Suprapubic skin (tissue), 4 donors: Measurements from ENCODE around the gene MMP17. TPM values are rescaled to one million over a fixed set of nuclear protein-coding genes. Genes with fewer than 3 reads are reported as not detected.
A peak's percentile ranks its signal among the peaks of the same experiment; 100 is the strongest.
"Not testable (repeated sequence)": the region's sequence is repeated elsewhere in the genome, so short reads cannot be mapped to it uniquely, and the experiment has no call there.

Source experiments
- DNase-seq, 2 donors: peaks; one replicate each; pipeline ENCODE4 v3.0.0-alpha.2; 2019; ENCODE audit warnings: low spot score in 2 of 2
- H3K27ac ChIP-seq: fragments of 200-600 bp; sonication (generic); one replicate; pipeline ENCODE4 v1.5.1; 2019
- H3K27me3 ChIP-seq: fragments of 200-600 bp; sonication (generic); one replicate; pipeline ENCODE4 v1.5.1; 2019
- H3K36me3 ChIP-seq: fragments of 200-600 bp; sonication (generic); one replicate; pipeline ENCODE4 v1.5.1; 2019
- H3K4me1 ChIP-seq: fragments of 200-600 bp; sonication (generic); one replicate; pipeline ENCODE4 v1.5.1; 2019
- H3K4me3 ChIP-seq: fragments of 200-600 bp; sonication (generic); one replicate; pipeline ENCODE4 v1.5.1; 2019; ENCODE audit warnings: mild to moderate bottlenecking
- H3K9me3 ChIP-seq: fragments of 200-600 bp; sonication (generic); one replicate; pipeline ENCODE4 v1.5.1; 2019
- EP300 ChIP-seq: sonication (generic); formaldehyde crosslinking; IDR thresholded peaks from one replicate; pipeline ENCODE4 v1.6.1; 2017; ENCODE audit warnings: antibody characterized with exemption
- POLR2A ChIP-seq, 2 donors: fragments of 450-650 bp; IDR thresholded peaks; one replicate each; pipeline ENCODE4 v1.6.1; 2017; ENCODE audit warnings: antibody characterized with exemption in 2 of 2, mild to moderate bottlenecking in 2 of 2, moderate library complexity in 2 of 2
- POLR2AphosphoS5 ChIP-seq, 3 donors: sonication (generic); formaldehyde crosslinking; IDR thresholded peaks; one replicate each; pipeline ENCODE4 v1.6.1; 2017; ENCODE audit warnings: antibody characterized with exemption in 3 of 3
- WGBS: methylation state at CpG from one replicate; pipeline ENCODE4 v1.1.5; 2018; 5-methylcytosine and 5-hydroxymethylcytosine counted together
- total RNA-seq, 4 donors: library from RNA; depleted of rRNA; stranded (reverse); fragments of >200 nt; gene quantifications; one replicate each; pipeline ENCODE4 v1.1.0, GENCODE V29; 2016
- TF ChIP-seq, protein P1 (sequence below), 2 donors: fragments of 200-600 bp in 1 of 2; fragments of 450-650 bp in 1 of 2; sonication (generic) in 1 of 2; IDR thresholded peaks; one replicate each; pipeline ENCODE4 v1.5.1; 2016 to 2019; ENCODE audit warnings: antibody characterized with exemption in 2 of 2, mild to moderate bottlenecking in 1 of 2, moderate library complexity in 1 of 2

MMP17 gene
- total RNA-seq, 4 donors from 2014 or later, result 3.0 to 10.1 (median 5.6) TPM

DNA sequence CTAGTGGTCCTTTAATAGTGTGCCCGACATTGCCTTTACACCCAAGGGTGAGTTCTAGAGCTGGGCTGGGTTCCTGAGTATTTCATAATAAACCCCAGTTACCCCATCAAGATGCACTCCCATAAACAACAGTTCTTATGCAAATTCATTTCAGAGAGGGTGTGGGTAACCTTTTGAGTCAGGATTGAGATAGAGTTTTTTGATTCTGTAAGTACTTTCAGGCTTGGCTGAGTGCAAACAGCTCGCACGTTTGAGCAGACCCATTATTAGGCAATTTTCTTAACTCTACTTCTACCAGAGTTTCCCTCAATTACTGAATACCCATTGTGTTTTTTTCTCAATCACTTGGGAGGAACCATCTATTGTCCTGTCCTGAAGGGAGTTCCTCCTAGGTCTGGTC is 50.2 kb downstream of the MMP17 start:
- H3K27ac ChIP-seq, DNase-seq, H3K9me3 ChIP-seq, H3K27me3 ChIP-seq, H3K4me3 ChIP-seq, H3K36me3 ChIP-seq: not testable (repeated sequence)
- 36% methylated on average over 3 of the region's 3 CpGs for WGBS
- H3K4me1 ChIP-seq, result peaks cover 15% of the 10 kb centered on the region

DNA sequence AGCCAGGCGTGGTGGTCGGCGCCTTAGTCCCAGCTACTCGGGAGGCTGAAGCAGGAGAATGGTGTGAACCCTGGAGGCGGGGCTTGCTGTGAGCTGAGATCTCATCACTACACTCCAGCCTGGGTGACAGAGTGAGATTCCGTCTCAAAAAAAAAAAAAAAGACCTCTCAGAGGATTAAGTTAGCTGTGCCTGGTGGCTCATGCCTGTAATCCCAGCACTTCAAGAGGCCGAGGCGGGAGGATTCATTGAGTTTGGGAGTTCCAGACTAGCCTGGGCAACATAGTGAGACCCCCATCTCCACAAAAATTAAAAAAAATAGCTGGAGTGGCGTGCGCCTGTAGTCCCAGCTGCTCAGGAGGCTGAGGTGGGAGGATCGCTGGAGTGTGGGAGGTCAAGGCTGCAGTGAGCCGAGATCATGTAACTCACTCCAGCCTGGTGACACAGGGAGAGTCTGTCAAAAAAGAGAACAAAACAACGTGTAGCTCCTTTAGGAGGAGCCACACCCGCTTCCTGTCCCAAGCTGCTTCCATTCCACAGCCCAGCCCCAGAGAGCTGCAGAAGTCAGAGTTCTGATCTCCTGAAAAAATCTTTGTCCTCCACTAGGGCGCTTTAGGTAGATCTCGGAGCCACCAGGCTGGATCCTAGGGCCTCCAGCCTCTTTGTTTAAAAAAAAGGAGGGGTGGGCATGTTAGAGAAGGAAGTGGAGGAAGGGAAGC is 54.8 kb downstream of the MMP17 start:
- no peak overlapping the region for H3K27ac ChIP-seq
- TF ChIP-seq POLR2AphosphoS5 (IDR thresholded peaks at IDR 0.05) (no peak), EP300 (no peak), POLR2A (IDR thresholded peaks at IDR 0.05) (no peak)
- no peak overlapping the region for H3K4me3 ChIP-seq
- DNase-seq, result no peak
- no peaks in the 10 kb centered on the region for H3K27me3 ChIP-seq
- no peaks in the 10 kb centered on the region for H3K9me3 ChIP-seq
- no peaks in the 10 kb centered on the region for H3K36me3 ChIP-seq
- WGBS, result 70% methylated on average over 16 of the region's 16 CpGs
- H3K4me1 ChIP-seq, result peaks cover 13% of the 10 kb centered on the region

DNA sequence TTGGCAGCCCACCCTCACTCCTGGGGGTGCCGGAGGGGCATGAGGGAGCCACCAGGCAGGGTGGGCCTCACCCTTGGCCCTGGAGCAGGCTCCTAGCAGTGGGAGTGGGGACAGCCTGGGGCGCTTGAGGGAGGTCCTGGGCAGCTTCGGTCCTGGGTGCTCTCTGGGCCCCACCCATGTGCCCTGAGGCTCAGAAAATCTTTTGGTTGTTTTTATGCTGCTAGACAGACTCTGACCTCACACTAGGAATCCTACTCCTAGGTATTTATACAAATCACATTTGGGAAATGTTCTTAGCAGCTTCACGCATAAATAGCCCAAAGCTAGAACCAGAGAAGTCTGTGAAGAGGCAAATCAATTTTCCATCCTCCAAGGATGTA is 55.3 kb downstream of the MMP17 start:
- Histone ChIP-seq H3K4me3 (no peak overlapping the region), H3K27ac (no peak overlapping the region), H3K36me3 (no peaks in the 10 kb centered on the region), H3K27me3 (no peaks in the 10 kb centered on the region), H3K4me1 (peaks cover 13% of the 10 kb centered on the region), H3K9me3 (no peaks in the 10 kb centered on the region)
- DNase-seq, result no peak
- 40% methylated on average over 4 of the region's 4 CpGs for WGBS
- TF ChIP-seq EP300, result no peak
- no peak for TF ChIP-seq POLR2A (IDR thresholded peaks at IDR 0.05)
- TF ChIP-seq, protein P1, sequence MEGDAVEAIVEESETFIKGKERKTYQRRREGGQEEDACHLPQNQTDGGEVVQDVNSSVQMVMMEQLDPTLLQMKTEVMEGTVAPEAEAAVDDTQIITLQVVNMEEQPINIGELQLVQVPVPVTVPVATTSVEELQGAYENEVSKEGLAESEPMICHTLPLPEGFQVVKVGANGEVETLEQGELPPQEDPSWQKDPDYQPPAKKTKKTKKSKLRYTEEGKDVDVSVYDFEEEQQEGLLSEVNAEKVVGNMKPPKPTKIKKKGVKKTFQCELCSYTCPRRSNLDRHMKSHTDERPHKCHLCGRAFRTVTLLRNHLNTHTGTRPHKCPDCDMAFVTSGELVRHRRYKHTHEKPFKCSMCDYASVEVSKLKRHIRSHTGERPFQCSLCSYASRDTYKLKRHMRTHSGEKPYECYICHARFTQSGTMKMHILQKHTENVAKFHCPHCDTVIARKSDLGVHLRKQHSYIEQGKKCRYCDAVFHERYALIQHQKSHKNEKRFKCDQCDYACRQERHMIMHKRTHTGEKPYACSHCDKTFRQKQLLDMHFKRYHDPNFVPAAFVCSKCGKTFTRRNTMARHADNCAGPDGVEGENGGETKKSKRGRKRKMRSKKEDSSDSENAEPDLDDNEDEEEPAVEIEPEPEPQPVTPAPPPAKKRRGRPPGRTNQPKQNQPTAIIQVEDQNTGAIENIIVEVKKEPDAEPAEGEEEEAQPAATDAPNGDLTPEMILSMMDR (IDR thresholded peaks at IDR 0.05), result no peak
- no peak for TF ChIP-seq POLR2AphosphoS5 (IDR thresholded peaks at IDR 0.05)

DNA sequence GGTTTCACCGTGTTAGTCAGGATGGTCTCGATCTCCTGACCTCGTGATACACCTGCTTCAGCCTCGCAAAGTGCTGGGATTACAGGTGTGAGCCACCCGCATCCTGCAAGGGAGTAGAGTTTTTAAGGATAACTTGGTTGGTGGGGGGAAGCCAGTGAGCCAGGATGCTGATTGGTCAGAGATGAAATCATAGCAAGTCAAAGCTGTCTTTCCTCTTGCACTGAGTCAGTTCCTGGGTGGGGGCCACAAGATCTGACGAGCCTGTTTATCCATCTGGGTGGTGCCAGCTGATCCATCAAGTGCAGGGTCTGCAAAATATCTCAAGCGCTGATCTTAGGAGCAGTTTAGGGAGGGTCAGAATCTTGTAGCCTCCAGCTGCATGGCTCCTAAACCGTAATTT is 56.9 kb downstream of the MMP17 start:
- 77% methylated on average over 8 of the region's 8 CpGs for WGBS

DNA sequence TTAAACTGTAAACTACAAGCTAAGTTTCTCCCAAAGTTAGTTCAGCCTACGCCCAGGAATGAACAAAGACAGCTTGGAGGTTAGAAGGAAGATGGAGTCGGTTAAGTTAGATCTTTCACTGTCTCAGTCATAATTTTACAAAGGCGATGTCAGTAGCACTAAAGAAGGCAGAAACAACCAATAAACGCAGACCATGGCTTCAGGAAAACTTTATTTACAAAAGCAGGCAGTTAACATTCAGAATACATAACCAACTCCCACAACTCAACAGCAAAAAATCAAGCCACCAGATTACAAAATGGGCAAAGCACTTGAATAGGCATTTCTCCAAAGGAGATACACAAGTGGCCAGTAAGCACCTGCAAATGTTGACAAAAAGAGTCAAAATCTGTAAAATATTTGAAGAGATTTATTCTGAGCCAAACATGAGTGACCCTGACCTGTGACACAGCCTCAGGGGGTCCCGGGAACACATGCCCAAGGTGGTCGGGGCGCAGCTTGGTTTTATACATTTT is 57.4 kb downstream of the MMP17 start:
- H3K27me3 ChIP-seq, result no peaks in the 10 kb centered on the region
- 88% methylated on average over 7 of the region's 7 CpGs for WGBS
- H3K27ac ChIP-seq, result no peak overlapping the region
- H3K4me3 ChIP-seq, result no peak overlapping the region
- TF ChIP-seq POLR2A (IDR thresholded peaks at IDR 0.05) (no peak), POLR2AphosphoS5 (IDR thresholded peaks at IDR 0.05) (no peak), EP300 (no peak)
- TF ChIP-seq, protein P1 (IDR thresholded peaks at IDR 0.05), result no peak
- no peak for DNase-seq
- no peaks in the 10 kb centered on the region for H3K36me3 ChIP-seq
- peaks cover 7% of the 10 kb centered on the region for H3K4me1 ChIP-seq
- H3K9me3 ChIP-seq, result no peaks in the 10 kb centered on the region

More for the DNA sequence above, 56.9 kb downstream of the MMP17 start:
- H3K4me3 ChIP-seq, H3K27ac ChIP-seq, H3K27me3 ChIP-seq, H3K36me3 ChIP-seq, H3K4me1 ChIP-seq, H3K9me3 ChIP-seq, DNase-seq: not testable (repeated sequence)

DNA sequence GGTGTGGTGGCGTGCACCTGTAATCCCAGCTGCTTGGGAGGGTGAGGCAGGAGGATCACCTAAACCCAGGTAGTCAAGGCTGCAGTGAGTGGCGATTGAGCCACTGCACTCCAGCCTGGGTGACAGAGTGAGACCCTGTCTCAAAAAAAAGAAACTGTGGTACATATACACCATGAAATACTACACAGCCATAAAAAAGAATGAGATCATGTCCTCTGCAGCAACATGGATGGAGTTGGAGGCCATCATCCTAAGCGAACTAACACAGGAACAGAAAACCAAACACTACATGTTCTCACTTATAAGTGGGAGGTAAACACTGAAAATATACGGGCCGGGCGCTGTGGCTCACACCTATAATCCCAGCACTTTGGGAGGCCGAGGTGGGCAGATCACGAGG is 63.5 kb downstream of the MMP17 start:
- not testable (repeated sequence) for H3K9me3 ChIP-seq, H3K36me3 ChIP-seq, DNase-seq, H3K27ac ChIP-seq, H3K27me3 ChIP-seq, H3K4me3 ChIP-seq
- 81% methylated on average over 8 of the region's 8 CpGs for WGBS
- peaks cover 17% of the 10 kb centered on the region for H3K4me1 ChIP-seq

DNA sequence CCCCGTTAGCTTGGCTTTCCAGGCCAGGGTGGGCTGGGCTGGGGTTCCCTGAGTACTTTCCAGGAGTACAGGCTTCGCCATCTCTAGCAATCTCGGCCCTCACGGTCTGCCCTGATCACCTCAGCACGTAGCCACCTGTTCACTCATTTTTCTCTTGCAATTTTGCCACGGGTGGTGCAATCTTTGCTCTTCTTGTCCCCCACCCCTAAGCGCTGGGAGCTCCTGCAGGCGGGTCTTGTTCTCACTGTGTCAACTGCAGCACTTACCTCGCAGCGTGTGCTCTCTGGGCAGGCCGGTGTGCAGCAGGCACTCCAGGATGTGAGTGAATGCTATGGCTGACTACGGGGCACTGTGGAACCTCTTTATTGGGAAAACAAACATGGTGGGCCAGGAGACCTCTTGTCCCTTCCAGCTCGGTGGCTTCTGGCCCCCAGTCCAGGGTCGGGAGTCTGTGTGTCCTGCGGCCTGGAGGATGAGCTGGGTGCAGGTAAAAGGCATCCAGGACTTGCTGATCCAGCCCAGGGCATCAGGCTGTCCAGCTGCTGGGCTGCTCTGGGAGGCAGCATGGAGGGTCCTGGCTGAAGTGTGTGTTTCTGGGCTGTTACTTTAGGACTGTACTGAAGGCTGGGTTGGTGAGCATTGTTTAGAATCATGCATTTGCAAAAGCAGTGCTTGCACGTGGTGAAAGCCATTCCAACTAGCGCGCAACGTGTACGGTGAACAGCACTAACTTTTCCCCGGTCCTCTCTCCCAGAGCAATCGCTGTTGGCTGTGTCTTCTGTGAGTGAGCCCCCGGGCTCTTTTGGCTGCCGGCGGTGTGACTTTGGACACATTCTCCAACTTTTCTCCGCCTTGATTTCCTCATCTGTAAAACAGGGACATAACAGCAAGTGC is 64.8 kb downstream of the MMP17 start:
- Histone ChIP-seq H3K27ac (no peak overlapping the region), H3K27me3 (no peaks in the 10 kb centered on the region), H3K9me3 (no peaks in the 10 kb centered on the region), H3K36me3 (peaks cover 9% of the 10 kb centered on the region), H3K4me1 (peaks cover 28% of the 10 kb centered on the region), H3K4me3 (no peak overlapping the region)
- TF ChIP-seq POLR2A (IDR thresholded peaks at IDR 0.05), result no peak
- no peak for TF ChIP-seq POLR2AphosphoS5 (IDR thresholded peaks at IDR 0.05)
- no peak for TF ChIP-seq EP300
- TF ChIP-seq, protein P1 (IDR thresholded peaks at IDR 0.05), result no peak
- DNase-seq, result peak in 1 of 2 donors; percentile 64
- WGBS, result 77% methylated on average over 22 of the region's 26 CpGs
